Measurements from ENCODE around the gene ZNF341. TPM values are rescaled to one million over a fixed set of nuclear protein-coding genes. Genes with fewer than 3 reads are reported as not detected.

Gene ZNF341
- total and polyA plus RNA-seq, 9 of the 15 experiments (the other 6 are each of a cell fraction or from before 2014, with no cell fraction given): 0.08 to 2.6 (median 1.0) TPM

GRCh38 chr20:33812152-33812849 is 80.5 kb downstream of the ZNF341 start (continued):
- TF ChIP-seq TRIM28 (IDR thresholded peaks at IDR 0.05) (peak; percentile 20; the same call in 1 of the 2 replicates), ZNF830 (CRISPR knock-in tag; IDR thresholded peaks at IDR 0.05) (no peak), FOSL1 (tag; conservative IDR thresholded peaks at IDR 0.05) (peak; percentile 87), ETV1 (tag; conservative IDR thresholded peaks at IDR 0.05; ENCODE audit: low read depth) (no peak), ZBTB7A (IDR thresholded peaks at IDR 0.05; ENCODE audit: borderline replicate concordance, control insufficient read depth, low read depth, low read length) (0 out of 2 replicates have a peak, but pooled peaks have one; percentile 8), SMAD4 (CRISPR knock-in tag; conservative IDR thresholded peaks at IDR 0.05) (no peak), GATAD2B (IDR thresholded peaks at IDR 0.05; ENCODE audit: borderline replicate concordance) (0 out of 2 replicates have a peak, but pooled peaks have one; percentile 35), DPF2 (IDR thresholded peaks at IDR 0.05) (peak; percentile 53; the same call in 1 of the 2 replicates), MCM7 (IDR thresholded peaks at IDR 0.05) (no peak), GABPB1 (CRISPR knock-in tag; IDR thresholded peaks at IDR 0.05) (peak; percentile 36; the same call in 1 of the 2 replicates), ETV5 (CRISPR knock-in tag; IDR thresholded peaks at IDR 0.05; ENCODE audit: low read depth) (no peak), KDM1A (IDR thresholded peaks at IDR 0.05) (peak; percentile 14 to 44; a peak in 2 of 4 replicates), SMARCA4 (IDR thresholded peaks at IDR 0.05) (peak; percentile 63), ZKSCAN1 (IDR thresholded peaks at IDR 0.05; ENCODE audit: low read depth, low read length) (peak; percentile 63; the same call in 1 of the 2 replicates), ATF3 (IDR thresholded peaks at IDR 0.05) (peak; percentile 88), ATF3 (CRISPR knock-in tag; conservative IDR thresholded peaks at IDR 0.05) (no peak)
- TF ChIP-seq, protein P1, sequence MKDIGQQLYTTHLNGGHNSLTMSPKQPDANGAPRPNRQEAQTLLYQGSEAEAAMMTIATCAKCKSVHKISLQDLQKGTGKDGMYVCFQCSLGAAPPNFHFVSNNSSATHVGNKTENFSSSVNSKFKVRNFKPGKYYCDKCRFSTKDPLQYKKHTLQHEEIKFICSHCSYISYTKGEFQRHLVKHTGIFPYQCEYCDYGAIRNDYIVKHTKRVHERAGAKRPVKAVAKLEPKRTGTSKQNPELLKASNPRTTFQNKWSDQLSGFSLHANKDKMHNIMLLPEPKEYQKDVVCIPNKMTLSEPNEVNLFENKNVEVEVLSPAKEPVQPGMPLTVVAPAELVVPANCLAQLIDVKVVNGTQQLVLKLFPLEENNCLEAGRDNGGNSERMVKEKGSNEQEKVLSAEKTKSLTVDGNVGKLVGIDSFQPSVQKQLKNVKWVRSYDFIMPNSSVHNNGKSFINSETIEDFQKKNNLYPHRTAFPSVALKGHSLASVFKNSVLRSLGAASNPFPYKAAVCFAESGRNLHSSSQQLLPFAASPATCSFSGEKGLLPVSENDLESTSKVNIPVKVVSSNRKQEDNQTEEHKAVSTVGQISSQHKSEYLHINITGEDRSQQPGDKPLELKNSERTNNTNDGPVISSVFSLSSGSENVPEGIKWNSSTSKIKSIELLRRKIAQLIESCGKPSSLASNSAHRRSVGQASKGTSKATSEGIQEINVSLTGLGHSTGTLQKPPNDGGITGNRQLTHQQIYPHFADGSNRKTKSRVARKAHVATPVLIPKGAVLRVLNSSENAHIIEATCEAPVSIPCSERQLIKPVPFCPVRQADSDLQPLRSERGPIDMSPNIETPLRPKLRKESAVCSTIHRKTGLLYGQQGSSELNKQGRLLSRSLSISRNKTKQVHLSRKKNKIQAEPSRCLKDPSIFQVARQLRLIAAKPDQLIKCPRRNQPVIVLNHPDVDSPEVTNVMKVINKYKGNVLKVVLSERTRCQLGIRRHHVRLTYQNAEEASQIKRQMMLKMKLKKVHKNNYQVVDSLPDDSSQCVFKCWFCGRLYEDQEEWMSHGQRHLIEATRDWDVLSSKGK (CRISPR knock-in tag; IDR thresholded peaks at IDR 0.05): no peak
- TF ChIP-seq, protein P2, sequence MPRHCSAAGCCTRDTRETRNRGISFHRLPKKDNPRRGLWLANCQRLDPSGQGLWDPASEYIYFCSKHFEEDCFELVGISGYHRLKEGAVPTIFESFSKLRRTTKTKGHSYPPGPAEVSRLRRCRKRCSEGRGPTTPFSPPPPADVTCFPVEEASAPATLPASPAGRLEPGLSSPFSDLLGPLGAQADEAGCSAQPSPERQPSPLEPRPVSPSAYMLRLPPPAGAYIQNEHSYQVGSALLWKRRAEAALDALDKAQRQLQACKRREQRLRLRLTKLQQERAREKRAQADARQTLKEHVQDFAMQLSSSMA (CRISPR knock-in tag; IDR thresholded peaks at IDR 0.05): no peak
- TF ChIP-seq, protein P3, sequence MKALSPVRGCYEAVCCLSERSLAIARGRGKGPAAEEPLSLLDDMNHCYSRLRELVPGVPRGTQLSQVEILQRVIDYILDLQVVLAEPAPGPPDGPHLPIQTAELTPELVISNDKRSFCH (CRISPR knock-in tag; IDR thresholded peaks at IDR 0.05): no peak
- TF ChIP-seq, protein P3 (tag; IDR thresholded peaks at IDR 0.05): no peak
- TF ChIP-seq, protein P4, sequence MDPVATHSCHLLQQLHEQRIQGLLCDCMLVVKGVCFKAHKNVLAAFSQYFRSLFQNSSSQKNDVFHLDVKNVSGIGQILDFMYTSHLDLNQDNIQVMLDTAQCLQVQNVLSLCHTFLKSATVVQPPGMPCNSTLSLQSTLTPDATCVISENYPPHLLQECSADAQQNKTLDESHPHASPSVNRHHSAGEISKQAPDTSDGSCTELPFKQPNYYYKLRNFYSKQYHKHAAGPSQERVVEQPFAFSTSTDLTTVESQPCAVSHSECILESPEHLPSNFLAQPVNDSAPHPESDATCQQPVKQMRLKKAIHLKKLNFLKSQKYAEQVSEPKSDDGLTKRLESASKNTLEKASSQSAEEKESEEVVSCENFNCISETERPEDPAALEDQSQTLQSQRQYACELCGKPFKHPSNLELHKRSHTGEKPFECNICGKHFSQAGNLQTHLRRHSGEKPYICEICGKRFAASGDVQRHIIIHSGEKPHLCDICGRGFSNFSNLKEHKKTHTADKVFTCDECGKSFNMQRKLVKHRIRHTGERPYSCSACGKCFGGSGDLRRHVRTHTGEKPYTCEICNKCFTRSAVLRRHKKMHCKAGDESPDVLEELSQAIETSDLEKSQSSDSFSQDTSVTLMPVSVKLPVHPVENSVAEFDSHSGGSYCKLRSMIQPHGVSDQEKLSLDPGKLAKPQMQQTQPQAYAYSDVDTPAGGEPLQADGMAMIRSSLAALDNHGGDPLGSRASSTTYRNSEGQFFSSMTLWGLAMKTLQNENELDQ (CRISPR knock-in tag; IDR thresholded peaks at IDR 0.05; ENCODE audit: borderline replicate concordance): 0 out of 2 replicates have a peak, but pooled peaks have one; percentile 20

Measured in K562 (cell line).